NCI-H146 (cell line): ENCODE data around the gene RP9.

ENCODE experiments used
- DNase-seq: peaks from one replicate; lab custom pipeline; 2025; lab: John Stamatoyannopoulos, UW

The RP9 gene

GRCh38 chr7:33062782-33063443 lies 46.3 kb downstream of the RP9 start:
- DNase-seq, result peak; percentile 97

GRCh38 chr7:33062023-33062781 lies 47.0 kb downstream of the RP9 start, which contains the start of gene NT5C3A:
NT5C3A (minus strand) TSS chr7:33062776; CDS start chr7:33062705, 71 bp downstream.
- peak; percentile 65 for DNase-seq

- peak; percentile 5 for DNase-seq
These were observed 47.8 kb downstream of the RP9 start for GRCh38 chr7:33061282-33061937.

GRCh38 chr7:33059635-33060034 lies 49.6 kb downstream of the RP9 start:
- no peak for DNase-seq

- no peak for DNase-seq
These were observed 54.0 kb downstream of the RP9 start for GRCh38 chr7:33055158-33055557.

GRCh38 chr7:33054261-33054964 lies 54.8 kb downstream of the RP9 start:
- no peak for DNase-seq

- DNase-seq, result no peak
These were observed 55.5 kb downstream of the RP9 start for GRCh38 chr7:33053721-33054120.

GRCh38 chr7:33050535-33051318 lies 58.5 kb downstream of the RP9 start:
- peak; percentile 26 for DNase-seq

- DNase-seq, result no peak
These were observed 60.5 kb downstream of the RP9 start for GRCh38 chr7:33048704-33049103.

- DNase-seq, result no peak
These were observed 60.9 kb downstream of the RP9 start for GRCh38 chr7:33048257-33048656.

- no peak for DNase-seq
These were observed 64.2 kb downstream of the RP9 start for GRCh38 chr7:33044986-33045385.
